ENCODE data around the gene GIT1. TPM values are rescaled to one million over a fixed set of nuclear protein-coding genes. Genes with fewer than 3 reads are reported as not detected.

Gene GIT1
- total and polyA plus RNA-seq, 8 donors: 15.1 to 27.6 (median 18.3) TPM

GRCh38 chr17:29595107-29595942, 5.9 kb upstream of the GIT1 start:
- Histone ChIP-seq H3K27me3 (no peaks in the 10 kb centered on the region), H3K36me3 (no peaks in the 10 kb centered on the region), H3K4me1 (peaks cover 13 to 25% (median 16%) of the 10 kb centered on the region in 3 donors), H3K27ac (no peak overlapping the region), H3K9me3 (no peaks in the 10 kb centered on the region), H3K4me3 (no peak overlapping the region)
- 75 to 81% methylated on average over 7 of the region's 7 CpGs for WGBS, 2 donors
- intact Hi-C loops (cut with DNase I): no loop called here
- DNase-seq: peak in 2 of 6 donors; percentile 1 to 28
- ATAC-seq: no peak
- no peak for TF ChIP-seq CTCF (IDR thresholded peaks at IDR 0.05)
- FAIRE-seq: no peak

GRCh38 chr17:29594519-29595090, 5.2 kb upstream of the GIT1 start:
- no peak overlapping the region for H3K4me3 ChIP-seq
- no peaks in the 10 kb centered on the region for H3K9me3 ChIP-seq
- no peak for FAIRE-seq
- ATAC-seq: no peak
- peak in 3 of 6 donors; percentile 2 to 74 (median 32) for DNase-seq
- WGBS, 2 donors: 84 to 95% methylated on average over 11 of the region's 11 CpGs
- H3K36me3 ChIP-seq: no peaks in the 10 kb centered on the region
- H3K4me1 ChIP-seq: peaks cover 15 to 29% (median 20%) of the 10 kb centered on the region in 3 donors
- intact Hi-C loops (cut with DNase I): no loop called here
- no peak overlapping the region for H3K27ac ChIP-seq
- no peak for TF ChIP-seq CTCF (IDR thresholded peaks at IDR 0.05)
- H3K27me3 ChIP-seq: no peaks in the 10 kb centered on the region

GRCh38 chr17:29593591-29594518, 4.4 kb upstream of the GIT1 start:
- intact Hi-C loops (cut with DNase I): no loop called here
- no peak for ATAC-seq
- no peaks in the 10 kb centered on the region for H3K9me3 ChIP-seq
- DNase-seq: peak in 5 of 6 donors; percentile 13 to 75 (median 40)
- no peaks in the 10 kb centered on the region for H3K27me3 ChIP-seq
- no peak for FAIRE-seq
- no peak overlapping the region for H3K27ac ChIP-seq
- no peaks in the 10 kb centered on the region for H3K36me3 ChIP-seq
- TF ChIP-seq CTCF (IDR thresholded peaks at IDR 0.05): no peak
- peaks cover 15 to 29% (median 20%) of the 10 kb centered on the region in 3 donors for H3K4me1 ChIP-seq
- 9 to 11% methylated on average over 61 to 64 of the region's 64 CpGs for WGBS, 2 donors
- H3K4me3 ChIP-seq: peak overlapping the region; percentile 39 to 73 (median 56)

GRCh38 chr17:29592850-29593551, 3.6 kb upstream of the GIT1 start, which contains the start of gene ANKRD13B:
ANKRD13B (plus strand) TSS chr17:29593132; CDS start chr17:29593622, 490 bp downstream.
- peaks cover 15 to 29% (median 20%) of the 10 kb centered on the region in 3 donors for H3K4me1 ChIP-seq
- DNase-seq (peak in 5 of 6 donors; percentile 26 to 84 (median 62)), ATAC-seq (peak in 1 of 4 donors; percentile 5), FAIRE-seq (no peak)
- 0 to 1% methylated on average over 23 to 96 of the region's 96 CpGs for WGBS, 2 donors
- H3K36me3 ChIP-seq: no peaks in the 10 kb centered on the region
- H3K27me3 ChIP-seq: no peaks in the 10 kb centered on the region
- H3K9me3 ChIP-seq: no peaks in the 10 kb centered on the region
- no peak for TF ChIP-seq CTCF (IDR thresholded peaks at IDR 0.05)
- H3K27ac ChIP-seq: peak within 1 kb of the TSS in 3 of 4 donors; percentile 16 to 48 (median 33)
- intact Hi-C loops (cut with DNase I): no loop called here
- peak within 1 kb of the TSS; percentile 39 to 73 (median 56) for H3K4me3 ChIP-seq
